ENCODE measurements around the gene RPS6KA1.
A peak's percentile ranks its signal among the peaks of the same experiment; 100 is the strongest.

Gene RPS6KA1

GRCh38 chr1:26533951-26534509, 4.5 kb downstream of the RPS6KA1 start:
- no peak for DNase-seq

DNA sequence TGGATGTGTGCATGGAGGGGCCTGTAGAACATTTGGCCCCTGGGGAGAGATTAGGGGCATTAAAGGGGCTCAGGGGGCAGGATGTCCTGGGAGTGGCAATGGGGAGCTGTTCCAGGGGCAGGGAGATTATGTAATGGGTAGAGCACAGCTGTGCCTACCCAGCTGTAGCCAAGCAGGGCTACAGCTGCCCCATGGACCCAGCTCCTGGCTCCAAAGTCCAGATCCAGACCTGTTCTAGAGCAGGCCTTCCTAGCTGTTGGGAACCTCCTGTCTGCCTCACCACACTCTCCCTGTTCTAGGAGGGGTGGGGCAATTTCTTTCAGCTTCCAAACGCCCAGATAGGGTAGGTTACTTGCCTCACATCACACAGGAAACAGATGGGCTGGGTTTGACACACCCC, 5.6 kb downstream of the RPS6KA1 start:
- peak; percentile 58 for DNase-seq

DNA sequence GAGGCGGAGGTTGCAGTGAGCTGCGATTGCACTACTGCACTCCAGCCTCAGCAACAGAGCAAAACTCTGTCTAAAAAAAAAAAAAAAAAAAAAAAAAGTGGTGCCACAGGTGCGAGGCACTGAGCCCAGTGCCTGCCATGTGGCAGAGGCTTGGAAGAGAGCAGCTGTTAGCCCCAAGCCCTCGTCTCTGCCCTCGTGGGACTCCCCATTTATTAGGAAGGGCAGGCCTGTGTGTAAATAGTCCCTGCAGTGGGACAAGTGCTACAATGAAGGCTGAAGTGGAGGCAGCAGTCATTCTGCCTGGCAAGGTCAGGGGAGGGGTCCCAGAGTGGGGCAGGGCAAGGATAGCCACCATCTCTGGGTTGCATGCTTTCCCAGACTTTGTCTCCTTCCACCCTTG, 6.5 kb downstream of the RPS6KA1 start:
- DNase-seq, result no peak

GRCh38 chr1:26536521-26536920, 7.0 kb downstream of the RPS6KA1 start:
- no peak for DNase-seq

DNA sequence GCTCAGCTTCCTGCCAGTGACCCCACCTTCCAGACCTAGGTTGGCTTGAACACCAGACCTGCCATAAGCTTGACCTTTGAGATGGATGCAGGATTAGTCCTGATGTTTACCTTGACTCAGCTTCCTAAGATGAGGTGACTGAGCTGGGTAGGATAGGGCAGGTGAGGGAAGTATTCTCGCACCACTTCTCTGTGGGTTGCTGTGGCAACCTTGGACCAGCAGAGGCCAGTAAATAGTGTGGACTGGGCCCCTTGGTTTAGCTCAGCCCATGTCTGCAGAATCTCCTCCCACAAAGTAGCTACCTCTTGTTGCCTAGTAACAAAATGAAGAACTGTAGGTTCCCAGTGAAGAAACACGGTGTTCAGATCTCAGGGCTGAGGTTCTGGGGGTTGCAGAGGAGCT, 8.4 kb downstream of the RPS6KA1 start:
- DNase-seq, result peak; percentile 87

DNA sequence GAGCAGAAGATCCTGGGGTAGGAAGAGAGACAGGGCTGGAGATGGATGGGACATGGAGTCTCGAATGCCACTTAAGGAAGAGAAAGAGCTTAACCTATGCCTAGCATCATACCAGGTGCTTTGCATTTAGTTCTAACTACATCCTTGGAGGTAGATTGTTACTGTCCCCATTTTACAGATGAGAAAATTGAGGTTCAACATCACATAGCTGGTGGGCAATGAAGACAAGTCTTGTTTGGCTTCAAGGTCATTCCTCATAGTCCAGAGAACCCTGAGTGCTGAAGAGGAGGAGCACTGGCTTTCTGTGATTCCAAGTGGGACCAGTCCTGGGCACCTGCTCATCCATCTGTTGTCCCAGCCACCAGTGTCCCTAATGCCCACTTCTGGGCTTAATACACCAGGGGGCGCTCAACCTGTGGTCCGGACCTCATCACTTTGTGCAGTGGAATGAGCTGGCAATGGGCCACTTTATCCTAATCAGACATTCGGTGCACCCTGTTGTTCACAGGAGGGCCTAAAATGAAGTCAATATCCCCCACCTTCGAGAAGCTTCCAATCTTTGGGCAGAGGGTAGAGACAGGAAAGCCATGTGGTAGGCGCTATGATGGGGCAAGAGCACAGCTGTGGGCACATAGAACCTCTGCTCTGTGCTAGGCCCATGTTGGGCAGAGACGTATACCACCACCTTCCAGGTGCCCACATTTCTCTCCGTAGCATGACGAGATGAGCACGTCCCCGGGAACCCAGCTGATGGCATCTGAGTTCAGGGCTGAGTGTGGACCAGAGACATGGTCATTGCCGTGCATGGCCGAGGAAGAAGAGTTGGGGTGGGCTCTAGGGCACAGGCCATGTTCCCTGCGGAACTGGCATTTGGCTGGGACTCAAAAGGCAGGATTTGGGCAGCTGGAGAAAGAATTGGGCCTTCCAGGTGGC, 9.2 kb downstream of the RPS6KA1 start:
- peak; percentile 87 for DNase-seq

DNA sequence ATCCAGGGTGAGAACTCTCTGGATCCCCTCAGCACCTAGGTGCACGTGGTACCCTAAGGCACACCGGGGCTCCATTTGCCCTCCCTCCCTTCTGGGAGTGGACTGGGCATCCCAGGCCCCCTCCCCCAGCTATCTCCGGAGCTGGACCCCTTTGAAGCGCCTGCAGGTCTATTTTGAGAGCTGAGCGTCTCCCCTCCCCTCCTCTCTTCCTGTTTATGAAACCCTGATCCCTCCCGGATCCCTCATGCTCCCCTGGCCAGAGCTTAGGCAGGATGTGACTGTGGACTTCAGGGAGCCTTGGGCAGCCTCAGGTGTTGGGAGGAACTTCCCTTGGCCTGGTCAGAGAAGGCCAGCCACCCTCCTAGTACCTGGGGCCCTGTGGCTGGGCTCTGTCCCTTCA, 10.2 kb downstream of the RPS6KA1 start:
- no peak for DNase-seq

DNA sequence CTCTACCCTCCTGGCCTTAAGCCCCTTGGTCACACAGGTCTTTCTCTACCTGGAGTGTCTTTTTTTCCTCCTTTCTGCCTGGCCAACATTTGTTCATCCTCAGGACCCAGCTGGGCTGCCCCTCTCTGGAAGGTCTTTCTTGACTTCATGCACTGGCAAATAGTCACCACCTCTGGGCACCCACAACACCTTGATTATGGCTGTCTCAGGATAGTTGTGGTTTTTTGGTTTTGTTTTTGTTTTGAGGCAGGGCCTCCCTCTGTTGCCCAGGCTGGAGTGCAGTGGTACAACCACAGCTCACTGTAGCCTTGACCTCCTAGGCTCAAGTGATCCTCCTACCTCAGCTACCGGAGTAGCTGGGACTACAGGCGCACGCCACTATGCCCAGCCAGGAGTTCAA, 10.8 kb downstream of the RPS6KA1 start:
- DNase-seq, result no peak

DNA sequence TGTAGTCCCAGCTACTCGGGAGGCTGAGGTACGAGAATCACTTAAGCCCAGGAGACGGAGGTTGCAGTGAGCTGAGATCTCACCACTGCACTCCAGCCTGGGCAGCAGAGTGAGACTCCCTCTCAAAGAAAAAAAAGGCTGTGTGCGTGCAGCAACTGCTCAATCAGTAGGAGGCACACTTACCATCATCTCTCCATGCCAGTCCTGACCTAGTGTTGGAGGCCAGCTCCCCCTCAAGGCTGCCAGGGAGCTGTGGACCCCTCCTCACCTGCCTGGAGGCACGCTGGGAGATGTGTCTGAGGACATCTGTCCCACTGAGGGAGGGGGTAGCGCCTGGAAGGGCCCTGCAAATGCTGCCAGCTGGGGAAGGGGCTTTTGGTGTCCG, 11.9 kb downstream of the RPS6KA1 start:
- DNase-seq, result no peak

DNA sequence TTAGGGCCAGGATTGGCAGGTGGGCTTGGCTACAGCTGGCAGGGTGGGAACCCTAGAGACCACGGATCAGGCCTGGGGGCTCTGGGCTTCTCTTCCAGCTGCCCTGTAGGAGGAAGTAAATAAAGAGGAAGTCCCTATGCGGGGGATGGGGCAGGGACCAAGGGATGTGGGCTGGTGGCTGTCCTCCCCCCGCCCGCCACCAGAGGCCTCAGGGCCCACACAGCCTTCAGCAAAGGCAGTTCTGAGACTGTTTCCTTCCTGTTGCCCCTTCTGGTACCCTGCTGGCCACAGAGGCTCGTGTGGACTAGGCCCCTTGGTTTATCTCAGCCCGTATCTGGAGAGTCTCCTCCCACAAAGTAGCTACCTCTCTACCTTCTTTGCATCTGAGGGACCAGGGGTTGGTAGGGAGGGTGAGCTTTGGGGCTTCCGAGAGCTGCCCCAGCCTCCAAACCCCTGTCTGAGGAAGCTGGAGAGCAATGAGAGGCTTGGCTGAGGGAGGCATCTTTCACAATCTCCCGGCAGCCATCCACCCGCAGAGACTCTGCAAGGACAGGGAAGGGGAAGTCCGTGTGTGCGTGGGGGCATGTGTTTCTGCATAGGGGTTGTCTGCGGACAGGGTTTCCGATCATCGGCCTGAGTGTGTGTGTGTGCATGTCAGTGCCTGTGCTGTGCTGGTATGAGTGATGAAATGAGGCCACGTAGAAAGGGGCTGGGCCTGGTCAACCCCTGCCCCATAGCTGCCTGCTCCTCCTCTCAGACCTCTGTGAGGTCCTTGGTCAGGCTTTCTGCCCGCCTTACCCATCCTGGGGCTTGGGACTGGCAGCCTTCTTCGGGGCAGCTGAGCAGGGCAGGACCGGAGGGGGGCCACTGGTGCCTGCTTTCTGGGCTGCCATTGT, 12.5 kb downstream of the RPS6KA1 start:
- peak; percentile 98 for DNase-seq

DNA sequence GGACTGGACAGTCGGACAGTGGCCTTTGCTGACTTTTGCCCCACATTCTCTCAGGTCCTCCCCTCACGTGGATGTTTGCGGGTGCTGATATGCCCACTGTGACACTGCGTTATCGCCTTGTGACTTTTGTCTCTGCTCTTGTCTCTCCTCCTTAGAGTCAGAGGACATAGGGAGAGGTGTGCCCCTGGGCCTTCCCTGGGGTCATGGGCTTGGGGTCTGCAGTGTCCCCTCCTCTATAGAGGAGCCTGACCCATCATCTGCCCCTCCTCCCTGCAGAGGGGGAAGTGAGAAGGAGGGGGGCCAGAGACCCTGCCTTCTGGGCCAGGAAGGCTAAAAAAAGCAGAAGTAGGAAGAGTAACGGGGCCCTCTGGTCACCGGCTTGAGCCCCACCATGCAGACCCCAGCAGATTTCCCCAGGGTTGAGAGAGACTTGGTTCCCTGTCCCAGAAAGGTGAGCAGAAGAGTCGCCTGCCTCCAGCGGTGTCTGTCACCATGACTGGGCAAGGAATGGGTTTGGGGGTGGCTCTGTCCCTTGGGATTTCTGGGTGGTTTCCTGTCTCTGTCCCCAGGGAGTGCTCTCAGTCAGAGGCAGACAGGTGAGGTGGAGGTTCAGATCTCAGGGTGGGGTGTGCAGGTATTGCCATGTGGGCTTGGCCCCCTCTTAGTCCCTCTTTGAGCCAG, 13.3 kb downstream of the RPS6KA1 start:
- DNase-seq, result peak; percentile 60

GRCh38 chr1:26543462-26543861, 13.9 kb downstream of the RPS6KA1 start:
- no peak for DNase-seq

- no peak for DNase-seq
Observed at GRCh38 chr1:26544126-26544525, 14.6 kb downstream of the RPS6KA1 start.

- DNase-seq, result no peak
Observed at GRCh38 chr1:26545969-26546323, 16.4 kb downstream of the RPS6KA1 start.

DNA sequence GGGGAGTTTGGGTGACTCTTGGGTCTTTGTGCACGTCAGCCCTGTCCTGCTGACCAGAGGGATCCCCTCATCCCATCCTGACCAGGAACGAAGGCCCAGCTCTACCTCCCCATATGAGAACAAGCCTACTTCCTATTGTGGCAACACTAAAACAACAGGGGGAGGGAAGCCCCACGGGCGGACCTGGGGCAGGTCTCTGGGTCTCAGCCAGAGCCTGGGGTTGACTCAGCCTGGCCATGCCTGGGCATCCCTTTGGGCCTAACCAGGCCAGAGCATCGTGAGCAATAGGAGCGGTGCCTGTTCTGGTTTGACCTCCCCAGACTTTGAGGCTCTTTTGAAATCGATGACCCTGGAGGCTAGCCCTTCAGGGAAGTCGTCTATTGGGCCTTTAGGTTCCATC, 16.8 kb downstream of the RPS6KA1 start:
- DNase-seq, result no peak

GRCh38 chr1:26546819-26547218, 17.3 kb downstream of the RPS6KA1 start:
- DNase-seq, result no peak

GRCh38 chr1:26548841-26549240, 19.3 kb downstream of the RPS6KA1 start:
- DNase-seq, result no peak

- DNase-seq, result no peak
Observed at GRCh38 chr1:26550946-26551345, 21.4 kb downstream of the RPS6KA1 start.

DNA sequence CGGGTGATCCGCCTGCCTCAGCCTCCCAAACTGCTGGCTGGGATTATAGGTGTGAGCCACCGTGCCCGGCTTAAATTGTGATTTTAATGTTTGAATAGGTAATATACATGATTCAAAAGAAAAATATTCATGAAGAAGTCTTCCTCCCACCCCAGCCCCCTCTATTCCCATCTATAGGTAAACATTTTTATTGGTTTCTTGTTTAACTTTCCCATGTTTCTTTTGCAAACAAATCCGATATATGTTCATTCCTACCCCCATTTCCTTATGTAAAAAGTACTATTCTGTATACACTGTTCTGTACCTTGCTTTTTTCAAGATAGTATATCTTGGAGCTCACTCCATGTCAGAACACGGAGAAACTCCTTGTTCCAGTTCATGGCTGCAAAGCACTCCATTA, 23.2 kb downstream of the RPS6KA1 start:
- no peak for DNase-seq

DNA sequence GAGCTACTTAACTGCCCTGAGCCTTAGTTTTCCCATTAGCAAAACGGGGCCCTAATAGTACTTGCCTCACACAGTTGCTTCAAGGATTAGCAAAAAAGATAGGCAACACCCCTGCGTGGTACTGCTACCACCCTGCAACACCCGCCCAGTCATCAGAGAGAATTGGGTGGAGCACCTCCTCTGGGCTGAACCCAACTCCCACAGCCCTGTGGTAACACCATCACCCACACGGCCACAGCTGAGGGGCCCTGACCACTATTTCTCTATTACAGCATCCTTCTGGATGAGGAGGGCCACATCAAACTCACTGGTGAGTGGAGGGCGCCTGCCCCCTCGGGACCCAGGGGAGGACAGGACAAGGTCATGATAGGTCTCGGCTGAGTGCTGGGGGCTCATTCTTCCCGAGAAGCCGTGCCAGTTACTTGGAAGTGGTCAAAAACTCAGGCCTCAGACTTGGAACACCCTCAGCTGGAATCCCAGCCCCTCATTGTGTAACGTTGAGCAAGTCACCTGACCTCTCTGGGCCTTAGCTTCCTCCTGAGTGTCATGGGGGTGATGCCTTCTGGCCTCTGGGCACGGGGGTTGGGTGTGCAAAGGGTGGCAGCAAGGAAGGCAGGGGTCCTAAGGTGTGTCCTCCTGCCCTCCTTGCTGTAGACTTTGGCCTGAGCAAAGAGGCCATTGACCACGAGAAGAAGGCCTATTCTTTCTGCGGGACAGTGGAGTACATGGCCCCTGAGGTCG, 24.6 kb downstream of the RPS6KA1 start:
- peak; percentile 78 for DNase-seq

DNA sequence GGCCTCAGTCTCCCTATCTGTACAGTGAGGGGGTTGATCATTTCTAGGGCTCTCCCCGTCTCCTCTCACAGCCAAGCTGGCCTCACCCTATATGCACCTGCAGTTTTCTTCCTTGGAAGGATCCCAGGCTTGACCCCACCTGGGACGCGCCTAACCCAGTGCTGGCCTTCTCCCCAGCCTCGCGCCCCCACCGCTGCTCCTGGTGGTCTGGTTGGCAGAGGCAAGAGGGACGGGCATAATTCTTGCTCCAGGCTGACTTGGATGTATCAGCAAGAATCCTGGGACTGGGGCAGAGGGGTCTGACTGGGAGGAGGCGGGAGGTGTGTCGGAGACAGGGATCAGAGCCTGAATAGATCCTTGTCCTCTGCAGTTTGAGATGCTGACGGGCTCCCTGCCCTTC, 25.2 kb downstream of the RPS6KA1 start:
- no peak for DNase-seq

DNA sequence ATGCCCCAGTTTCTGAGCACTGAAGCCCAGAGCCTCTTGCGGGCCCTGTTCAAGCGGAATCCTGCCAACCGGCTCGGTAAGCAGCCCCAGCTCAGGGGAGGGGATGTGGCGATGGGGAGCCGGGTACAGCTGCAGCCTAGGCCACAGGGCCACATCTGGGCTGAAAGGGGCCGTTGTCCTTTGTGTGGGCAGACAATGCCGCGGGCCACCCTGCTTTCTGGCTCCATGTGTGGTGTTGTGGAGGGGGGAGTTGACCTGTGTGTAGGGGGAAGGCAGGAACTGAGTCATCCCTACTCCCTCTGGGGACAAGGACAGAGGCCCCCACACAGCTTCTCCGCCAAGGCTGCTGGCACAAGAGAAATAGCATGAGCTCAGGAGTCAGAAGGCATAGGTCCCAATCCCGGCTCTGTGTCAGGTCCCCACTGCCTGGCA, 26.0 kb downstream of the RPS6KA1 start:
- DNase-seq, result no peak
